DOHH2 (cell line): ENCODE data around the gene USP6NL.

Source experiments
- EZH2phosphoT487 ChIP-seq: fragments of 200-600 bp; sonication (generic); IDR thresholded peaks from 2 replicates; pipeline ENCODE4 v1.6.1; 2017; ENCODE audit warnings: borderline replicate concordance, mild to moderate bottlenecking, antibody characterized with exemption, low read length, moderate library complexity, mixed read lengths
- TF ChIP-seq, protein P1 (sequence below): fragments of 200-600 bp; sonication (generic); IDR thresholded peaks from one replicate; pipeline ENCODE4 v1.5.1; 2014; ENCODE audit warnings: antibody characterized with exemption, mild to moderate bottlenecking, low read depth, low read length; ENCODE audit not compliant: poor library complexity, severe bottlenecking

DNA sequence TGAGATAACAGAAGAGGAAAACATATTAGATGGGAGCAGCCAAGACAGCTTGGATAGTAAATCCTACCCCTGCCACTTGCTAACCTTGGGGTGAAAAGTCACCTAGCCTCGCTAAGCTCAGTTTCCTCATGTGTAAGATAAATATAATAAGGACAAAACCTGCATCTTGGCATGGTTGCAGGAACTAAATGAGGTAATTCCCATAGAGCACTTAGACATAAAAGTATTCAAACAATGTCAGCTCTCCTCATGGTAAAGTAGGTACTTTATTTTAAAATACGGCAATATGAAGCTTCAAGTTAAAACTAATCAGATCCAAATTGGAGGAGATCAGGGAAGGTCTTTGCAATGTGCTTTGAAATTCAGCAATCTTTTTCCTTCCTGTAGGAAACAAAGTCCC is 113.1 kb downstream of the USP6NL start:
- TF ChIP-seq, protein P1, sequence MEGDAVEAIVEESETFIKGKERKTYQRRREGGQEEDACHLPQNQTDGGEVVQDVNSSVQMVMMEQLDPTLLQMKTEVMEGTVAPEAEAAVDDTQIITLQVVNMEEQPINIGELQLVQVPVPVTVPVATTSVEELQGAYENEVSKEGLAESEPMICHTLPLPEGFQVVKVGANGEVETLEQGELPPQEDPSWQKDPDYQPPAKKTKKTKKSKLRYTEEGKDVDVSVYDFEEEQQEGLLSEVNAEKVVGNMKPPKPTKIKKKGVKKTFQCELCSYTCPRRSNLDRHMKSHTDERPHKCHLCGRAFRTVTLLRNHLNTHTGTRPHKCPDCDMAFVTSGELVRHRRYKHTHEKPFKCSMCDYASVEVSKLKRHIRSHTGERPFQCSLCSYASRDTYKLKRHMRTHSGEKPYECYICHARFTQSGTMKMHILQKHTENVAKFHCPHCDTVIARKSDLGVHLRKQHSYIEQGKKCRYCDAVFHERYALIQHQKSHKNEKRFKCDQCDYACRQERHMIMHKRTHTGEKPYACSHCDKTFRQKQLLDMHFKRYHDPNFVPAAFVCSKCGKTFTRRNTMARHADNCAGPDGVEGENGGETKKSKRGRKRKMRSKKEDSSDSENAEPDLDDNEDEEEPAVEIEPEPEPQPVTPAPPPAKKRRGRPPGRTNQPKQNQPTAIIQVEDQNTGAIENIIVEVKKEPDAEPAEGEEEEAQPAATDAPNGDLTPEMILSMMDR = no peak
- no peak for TF ChIP-seq EZH2phosphoT487
